GM04504 (cell line): Measurements from ENCODE around the gene KRTAP10-6.
"Not testable (repeated sequence)": the region's sequence is repeated elsewhere in the genome, so short reads cannot be mapped to it uniquely, and the experiment has no call there.

ENCODE experiments used
- DNase-seq: peaks from one replicate; pipeline ENCODE4 v3.0.0-alpha.2; 2012; ENCODE audit warnings: low read depth

The KRTAP10-6 gene

GRCh38 chr21:44592446-44593311 is at the start of gene KRTAP10-6:
TSS of gene KRTAP10-6 (minus strand) at chr21:44592505. CDS start at chr21:44592484, 21 bp downstream.
- DNase-seq, result no peak

GRCh38 chr21:44640761-44641160 is 48.5 kb upstream of the KRTAP10-6 start:
- no peak for DNase-seq

DNA sequence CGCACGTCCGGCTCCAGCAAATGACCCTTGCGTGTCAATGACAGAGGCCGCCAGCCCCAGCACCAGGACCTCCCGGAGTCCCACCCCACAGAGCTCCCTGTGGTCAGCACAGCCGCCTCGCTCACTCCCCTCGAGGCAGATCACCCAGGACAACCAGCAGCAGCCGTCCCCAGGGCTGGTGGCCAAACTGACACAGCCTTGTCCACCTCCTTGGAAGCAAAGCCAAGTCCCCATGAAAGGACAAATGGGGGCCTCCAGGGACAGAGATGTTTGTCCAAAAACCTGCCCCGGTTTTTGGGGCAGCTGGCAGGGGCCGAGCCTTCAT is 47.0 kb upstream of the KRTAP10-6 start:
- no peak for DNase-seq

DNA sequence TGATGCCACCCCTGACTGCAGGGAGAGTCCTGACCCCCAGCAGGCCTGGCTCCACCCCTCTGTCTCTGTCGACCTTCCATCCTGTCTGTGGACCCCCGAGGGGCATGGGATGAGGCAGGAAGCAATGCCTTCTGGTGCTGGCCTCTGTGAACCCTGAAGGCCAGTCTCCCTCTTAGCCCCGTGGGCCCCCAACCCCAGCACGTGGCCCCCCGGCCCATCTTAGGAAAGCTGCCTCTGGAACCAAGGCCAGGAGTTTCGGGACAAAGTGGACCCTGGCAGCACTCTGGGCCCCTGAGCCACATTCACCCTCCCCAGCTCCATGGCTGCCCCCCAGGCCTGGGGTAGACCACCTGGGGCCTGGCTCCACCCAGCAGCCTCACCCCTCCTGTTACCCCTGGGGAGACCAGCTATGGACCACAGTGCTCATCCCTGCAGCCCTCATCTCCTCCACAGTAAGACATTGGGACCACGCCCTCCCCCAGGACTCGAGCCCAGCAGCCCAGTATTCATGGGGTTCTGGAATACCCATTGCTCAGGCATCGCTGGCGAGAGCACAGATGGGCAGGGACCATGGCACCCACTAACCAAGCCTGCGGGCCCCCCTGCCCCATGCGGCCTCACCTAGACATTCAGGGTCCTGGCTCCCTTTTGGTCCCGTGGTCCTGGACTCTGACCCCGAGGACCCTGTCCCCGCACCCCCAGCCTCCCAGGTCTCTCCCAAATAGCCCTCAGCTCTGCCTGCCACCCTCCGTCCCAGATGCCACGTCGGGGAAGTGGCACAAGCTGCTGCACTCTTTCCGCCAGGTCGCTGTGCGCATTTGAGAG is 46.4 kb upstream of the KRTAP10-6 start:
- DNase-seq, result not testable (repeated sequence)

DNA sequence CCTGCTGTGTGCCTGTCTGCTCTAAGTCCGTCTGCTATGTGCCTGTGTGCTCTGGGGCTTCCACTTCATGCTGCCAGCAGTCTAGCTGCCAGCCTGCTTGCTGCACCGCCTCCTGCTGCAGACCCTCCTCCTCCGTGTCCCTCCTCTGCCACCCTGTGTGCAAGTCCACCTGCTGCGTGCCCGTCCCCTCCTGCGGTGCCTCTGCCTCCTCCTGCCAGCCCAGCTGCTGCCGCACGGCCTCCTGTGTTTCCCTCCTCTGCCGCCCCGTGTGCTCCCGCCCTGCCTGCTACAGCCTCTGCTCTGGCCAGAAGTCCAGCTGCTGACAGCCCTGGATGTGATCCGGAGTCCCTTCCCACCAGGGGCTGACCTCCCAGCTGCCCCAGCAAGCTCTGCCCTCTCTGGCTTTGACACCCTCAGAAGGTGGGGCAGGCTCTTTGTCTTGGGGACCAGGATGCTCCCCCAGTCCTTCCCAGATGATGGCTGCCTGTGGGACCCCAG is 45.6 kb upstream of the KRTAP10-6 start:
- DNase-seq, result not testable (repeated sequence)

- no peak for DNase-seq
Measured at GRCh38 chr21:44637018-44637850, 44.9 kb upstream of the KRTAP10-6 start, which contains the start of gene KRTAP10-10. TSS of gene KRTAP10-10 (plus strand) at chr21:44637356. CDS start at chr21:44637418, 62 bp downstream.

DNA sequence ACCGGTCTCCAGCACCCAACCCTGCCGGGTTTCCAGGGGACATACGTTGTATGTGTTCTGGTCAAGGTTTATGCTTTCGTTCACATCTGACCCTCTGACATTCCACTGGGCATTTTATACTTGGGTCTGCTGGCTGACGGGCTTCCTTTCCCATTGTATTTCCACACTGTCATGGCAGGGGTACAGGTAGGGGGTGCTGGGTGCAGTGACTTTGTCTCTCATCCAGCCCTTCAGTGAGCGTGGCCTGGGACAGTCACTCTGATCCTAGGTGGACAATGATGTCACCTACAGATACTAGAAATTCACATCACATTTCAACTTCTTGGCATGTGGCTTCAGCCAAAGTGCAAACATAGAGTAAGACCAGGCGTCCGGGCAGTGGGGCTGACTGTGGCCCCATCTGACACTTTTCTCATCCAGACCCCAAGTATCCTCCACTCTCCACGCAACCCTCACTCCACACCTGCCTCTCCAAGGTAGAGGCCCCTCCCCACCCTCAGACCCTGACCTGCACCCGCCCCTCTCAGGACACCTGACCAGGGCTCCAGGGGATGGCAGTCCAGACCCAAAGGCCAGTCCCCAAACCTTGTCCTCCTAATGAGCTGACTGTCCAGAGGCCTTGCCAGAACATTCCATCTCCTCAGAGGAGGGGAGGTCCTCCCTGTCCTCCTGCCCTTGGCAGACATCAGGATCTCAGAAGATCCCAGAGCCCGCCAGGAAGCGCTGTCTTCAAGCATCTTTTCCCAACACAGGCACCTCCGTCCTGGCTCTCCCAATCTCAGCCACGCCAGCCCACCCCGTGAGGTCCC is 44.1 kb upstream of the KRTAP10-6 start:
- no peak for DNase-seq

- no peak for DNase-seq
Measured at GRCh38 chr21:44632067-44632466, 39.8 kb upstream of the KRTAP10-6 start.

DNA sequence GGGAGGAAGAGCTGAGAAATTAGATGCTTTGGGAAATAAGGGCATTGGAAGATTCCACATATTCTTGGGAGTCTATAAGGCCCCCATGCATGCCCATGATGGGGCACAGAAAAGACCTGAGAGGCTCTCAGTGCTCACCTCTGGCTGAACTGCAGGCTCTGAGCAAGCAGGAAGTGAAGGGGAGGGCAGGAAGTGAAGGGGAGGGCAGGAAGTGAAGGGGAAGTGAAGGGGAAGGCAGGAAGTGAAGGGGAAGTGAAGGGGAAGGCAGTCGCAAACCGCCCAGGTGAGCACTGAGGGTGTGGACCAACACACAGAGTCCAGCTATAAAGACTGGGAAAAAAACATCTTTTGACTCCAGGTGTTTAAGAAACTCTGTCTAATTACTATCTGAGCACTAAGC is 38.1 kb upstream of the KRTAP10-6 start:
- DNase-seq, result no peak

DNA sequence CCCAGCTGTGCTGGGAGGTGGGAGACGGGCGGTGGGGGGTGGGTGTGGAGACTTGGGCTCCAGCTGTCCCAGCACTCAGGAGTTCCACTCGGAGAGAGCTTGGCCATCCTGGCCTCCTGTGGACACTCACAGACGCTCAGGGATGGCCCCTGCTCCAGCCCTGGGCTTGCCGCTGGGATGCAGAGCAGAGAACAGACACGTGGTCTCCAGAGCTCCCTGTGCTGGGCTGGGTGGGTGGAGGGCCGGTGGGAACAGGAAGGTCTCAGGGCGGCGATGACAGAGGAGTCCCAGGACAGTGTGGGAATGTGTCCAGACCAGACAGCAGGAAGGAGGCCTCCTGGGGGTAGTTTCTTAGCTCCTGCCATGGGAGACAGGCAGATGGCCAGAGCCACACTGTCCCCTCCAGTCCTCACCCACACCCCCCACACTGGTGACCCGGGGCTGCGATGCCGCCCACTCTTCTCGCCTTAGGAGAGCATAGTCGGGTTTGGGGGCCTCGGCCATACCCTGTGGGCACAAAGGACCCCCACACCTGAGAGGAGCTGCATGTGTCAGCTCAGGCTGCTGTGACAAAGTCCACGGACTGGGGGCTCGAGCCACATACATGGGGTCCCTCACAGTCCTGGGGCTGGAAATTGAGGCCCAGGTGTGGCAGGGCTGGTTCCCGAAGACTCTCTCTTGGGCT is 36.5 kb upstream of the KRTAP10-6 start:
- no peak for DNase-seq

DNA sequence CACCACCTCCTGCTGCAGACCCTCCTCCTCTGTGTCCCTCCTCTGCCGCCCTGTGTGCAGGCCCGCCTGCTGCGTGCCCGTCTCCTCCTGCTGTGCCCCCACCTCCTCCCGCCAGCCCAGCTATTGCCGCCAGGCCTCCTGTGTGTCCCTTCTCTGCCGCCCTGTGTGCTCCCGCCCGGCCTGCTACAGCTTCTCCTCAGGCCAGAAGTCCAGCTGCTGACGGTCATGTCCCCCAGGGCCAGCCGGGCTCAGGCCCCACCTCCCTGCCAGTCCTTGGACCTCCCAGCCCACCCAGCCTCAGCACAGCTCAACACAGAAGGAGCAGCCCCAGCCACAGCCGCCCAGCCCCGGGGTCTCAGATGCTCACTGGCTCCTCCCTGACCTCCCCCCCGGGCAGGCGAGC is 35.5 kb upstream of the KRTAP10-6 start:
- not testable (repeated sequence) for DNase-seq

GRCh38 chr21:44627181-44627822 is 35.0 kb upstream of the KRTAP10-6 start:
- not testable (repeated sequence) for DNase-seq

- no peak for DNase-seq
Measured at GRCh38 chr21:44626673-44627143, 34.4 kb upstream of the KRTAP10-6 start, which contains the start of gene KRTAP10-9. TSS of gene KRTAP10-9 (plus strand) at chr21:44627093. CDS start at chr21:44627172, 79 bp downstream.

DNA sequence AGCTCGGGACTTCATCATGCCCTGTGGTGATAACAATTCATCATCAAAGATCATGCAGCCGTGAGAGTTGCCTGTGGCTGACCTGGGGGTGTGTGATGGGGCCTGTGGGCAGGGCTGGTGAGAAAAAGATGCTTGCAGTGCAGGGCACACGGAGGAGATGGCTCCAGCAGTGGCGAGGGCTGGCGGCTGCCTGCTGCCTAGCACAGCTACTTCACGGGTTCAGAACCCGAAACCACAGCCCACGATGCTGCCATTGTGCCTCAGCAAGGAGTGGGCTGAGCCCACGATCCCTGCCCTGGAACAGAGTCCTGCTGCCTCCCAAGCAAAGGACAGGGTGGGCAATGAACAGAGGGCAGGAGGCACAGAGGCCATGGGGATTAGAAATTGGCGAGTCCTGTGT is 34.0 kb upstream of the KRTAP10-6 start:
- DNase-seq, result no peak

GRCh38 chr21:44625756-44626155 is 33.5 kb upstream of the KRTAP10-6 start:
- no peak for DNase-seq

- DNase-seq, result no peak
Measured at GRCh38 chr21:44623575-44623974, 31.3 kb upstream of the KRTAP10-6 start.

- no peak for DNase-seq
Measured at GRCh38 chr21:44619886-44620285, 27.6 kb upstream of the KRTAP10-6 start.

DNA sequence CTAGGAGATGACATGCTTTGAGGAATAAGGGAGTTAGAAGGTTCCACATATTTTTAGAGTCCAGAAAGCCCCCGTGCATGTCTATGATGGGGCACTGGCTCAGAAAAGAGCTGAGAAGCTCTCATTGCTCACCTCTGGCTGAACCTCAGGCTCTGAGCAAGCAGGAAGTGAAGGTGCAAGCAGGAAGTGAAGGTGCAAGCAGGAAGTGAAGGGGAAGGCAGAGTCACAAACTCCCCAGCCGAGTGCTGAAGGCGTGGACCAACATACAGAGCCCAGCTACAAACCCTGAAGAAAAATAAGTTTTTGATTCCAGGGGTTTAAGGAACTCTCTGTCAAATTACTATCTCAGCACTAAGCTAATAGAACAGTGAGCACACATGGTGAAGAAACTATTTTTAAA is 26.6 kb upstream of the KRTAP10-6 start:
- no peak for DNase-seq

DNA sequence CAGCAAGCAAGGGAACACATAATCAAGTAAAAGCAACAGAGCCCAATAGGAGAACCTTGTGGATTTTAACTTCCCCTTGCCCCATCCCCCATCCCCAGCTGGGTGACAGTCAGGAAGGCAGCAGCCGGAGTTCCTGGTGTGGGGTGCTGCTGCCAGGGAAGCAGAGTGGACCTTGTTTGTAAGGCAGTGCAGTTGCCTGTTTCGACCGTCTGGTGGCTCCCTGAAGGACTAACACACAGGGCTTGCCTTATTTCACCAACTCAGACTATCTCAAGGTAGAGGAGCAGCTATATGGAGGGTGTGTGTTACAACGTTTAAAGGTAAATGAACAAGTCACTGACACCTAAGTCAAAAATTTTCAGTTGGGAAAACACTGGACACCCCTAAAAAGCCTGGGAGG is 26.2 kb upstream of the KRTAP10-6 start:
- DNase-seq, result no peak

DNA sequence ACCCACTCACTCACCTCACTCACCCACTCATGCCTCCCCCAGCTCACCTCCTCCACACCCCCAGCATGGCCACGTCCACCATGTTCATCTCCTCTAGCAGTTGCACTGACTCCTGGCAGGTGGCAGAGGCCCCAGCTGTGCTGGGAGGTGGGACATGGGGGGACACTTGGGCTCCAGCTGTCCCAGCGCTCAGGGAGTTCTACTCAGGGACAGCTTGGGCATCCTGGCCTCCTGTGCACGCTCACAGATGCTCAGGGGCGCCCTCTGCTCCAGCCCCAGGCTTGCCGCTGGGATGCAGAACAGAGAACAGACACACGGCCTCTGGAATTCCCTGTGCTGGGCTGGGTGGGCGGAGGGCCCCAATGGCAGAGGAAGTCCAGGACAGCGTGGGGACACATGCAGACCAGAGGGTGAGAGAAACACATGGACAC is 24.8 kb upstream of the KRTAP10-6 start:
- DNase-seq, result no peak
